Panc1 (cell line): ENCODE results near the gene CAPN9.

ENCODE experiments used
- CTCF ChIP-seq: fragments of 450-650 bp; IDR thresholded peaks from 2 replicates; pipeline ENCODE4 v1.5.1; 2017; ENCODE audit warnings: mild to moderate bottlenecking
- POLR2AphosphoS5 ChIP-seq: IDR thresholded peaks from 2 replicates; pipeline ENCODE4 v1.6.1; 2012; ENCODE audit warnings: mild to moderate bottlenecking, low read depth, low read length, moderate library complexity
- REST ChIP-seq, 2 experiments: IDR thresholded peaks; 2 replicates each; pipeline ENCODE4 v1.6.1; 2011 to 2012; ENCODE audit warnings: low read depth in 2 of 2, control low read depth in 1 of 2, low read length in 1 of 2, mild to moderate bottlenecking in 1 of 2, moderate library complexity in 1 of 2; ENCODE audit not compliant: insufficient read depth in 1 of 2

GRCh38 chr1:230757856-230758708 is 10.9 kb downstream of the CAPN9 start:
- no peak for TF ChIP-seq CTCF
- TF ChIP-seq POLR2AphosphoS5: no peak
- no peak for TF ChIP-seq REST (IDR thresholded peaks at IDR 0.05; ENCODE audit: insufficient read depth in 1 of 2, low read depth in 2 of 2, low read length in 1 of 2)
